GM10248 (cell line): ENCODE data around the gene DLGAP1.
"Not testable (repeated sequence)": the region's sequence is repeated elsewhere in the genome, so short reads cannot be mapped to it uniquely, and the experiment has no call there.

Experiments
- CTCF ChIA-PET: fragments of 300-600 bp; sonication (Branson Sonifier 250); formaldehyde crosslinking; extraction: SDS; loops from one replicate; lab custom pipeline; 2021; ENCODE audit warnings: antibody characterized with exemption; lab: Yijun Ruan, JAX
- POLR2A ChIA-PET: fragments of 350-650 bp; sonication (Branson Sonifier 250); formaldehyde crosslinking; extraction: SDS; loops from one replicate; lab custom pipeline; 2020; ENCODE audit warnings: antibody characterized with exemption; lab: Yijun Ruan, JAX
- DNase-seq: peaks from one replicate; pipeline ENCODE4 v3.0.0; 2012; ENCODE audit errors: extremely low spot score
- TF ChIP-seq, protein P1 (sequence below): IDR thresholded peaks from 2 replicates; pipeline ENCODE4 v1.5.1; 2012; ENCODE audit warnings: mild to moderate bottlenecking, low read depth; ENCODE audit errors: extremely low read depth, missing control alignments, control extremely low read depth

Gene DLGAP1

DNA sequence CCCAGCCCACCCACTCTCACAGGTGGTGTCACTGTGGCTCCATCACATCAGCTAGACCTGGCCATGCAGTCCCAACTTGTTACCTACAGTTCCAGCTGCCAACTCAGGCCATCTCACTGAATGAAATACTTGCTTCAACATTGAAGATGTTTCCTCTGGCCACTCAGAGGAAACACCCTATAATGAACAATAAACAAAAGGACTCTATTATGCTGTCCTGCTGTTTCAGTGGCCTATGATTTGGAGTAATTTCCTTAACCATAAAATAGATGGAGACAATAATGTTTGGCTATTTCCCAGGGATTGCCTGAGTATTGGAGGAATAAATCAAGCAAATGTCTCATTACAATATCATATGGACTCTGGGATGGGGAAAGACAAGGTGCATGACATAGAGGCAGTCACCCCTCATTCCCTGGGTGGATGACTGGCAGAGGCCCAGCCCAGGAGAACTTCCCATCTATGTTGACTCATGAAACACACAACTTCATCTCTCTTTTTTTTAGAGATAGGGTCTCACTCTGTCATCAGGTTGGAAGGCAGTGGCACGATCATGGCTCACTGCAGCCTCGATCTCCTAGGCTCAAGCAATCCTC is 870.7 kb downstream of the DLGAP1 start:
- TF ChIP-seq, protein P1, sequence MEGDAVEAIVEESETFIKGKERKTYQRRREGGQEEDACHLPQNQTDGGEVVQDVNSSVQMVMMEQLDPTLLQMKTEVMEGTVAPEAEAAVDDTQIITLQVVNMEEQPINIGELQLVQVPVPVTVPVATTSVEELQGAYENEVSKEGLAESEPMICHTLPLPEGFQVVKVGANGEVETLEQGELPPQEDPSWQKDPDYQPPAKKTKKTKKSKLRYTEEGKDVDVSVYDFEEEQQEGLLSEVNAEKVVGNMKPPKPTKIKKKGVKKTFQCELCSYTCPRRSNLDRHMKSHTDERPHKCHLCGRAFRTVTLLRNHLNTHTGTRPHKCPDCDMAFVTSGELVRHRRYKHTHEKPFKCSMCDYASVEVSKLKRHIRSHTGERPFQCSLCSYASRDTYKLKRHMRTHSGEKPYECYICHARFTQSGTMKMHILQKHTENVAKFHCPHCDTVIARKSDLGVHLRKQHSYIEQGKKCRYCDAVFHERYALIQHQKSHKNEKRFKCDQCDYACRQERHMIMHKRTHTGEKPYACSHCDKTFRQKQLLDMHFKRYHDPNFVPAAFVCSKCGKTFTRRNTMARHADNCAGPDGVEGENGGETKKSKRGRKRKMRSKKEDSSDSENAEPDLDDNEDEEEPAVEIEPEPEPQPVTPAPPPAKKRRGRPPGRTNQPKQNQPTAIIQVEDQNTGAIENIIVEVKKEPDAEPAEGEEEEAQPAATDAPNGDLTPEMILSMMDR: no peak
- DNase-seq: no peak
- POLR2A ChIA-PET: no interaction called here
- CTCF ChIA-PET: interaction anchor here (0.9 to 4.6 kb wide), 22 partner anchors 8 to 582 kb away, joined by 3 to 62 read pairs (median 6); no protein-coding TSS in a partner anchor

DNA sequence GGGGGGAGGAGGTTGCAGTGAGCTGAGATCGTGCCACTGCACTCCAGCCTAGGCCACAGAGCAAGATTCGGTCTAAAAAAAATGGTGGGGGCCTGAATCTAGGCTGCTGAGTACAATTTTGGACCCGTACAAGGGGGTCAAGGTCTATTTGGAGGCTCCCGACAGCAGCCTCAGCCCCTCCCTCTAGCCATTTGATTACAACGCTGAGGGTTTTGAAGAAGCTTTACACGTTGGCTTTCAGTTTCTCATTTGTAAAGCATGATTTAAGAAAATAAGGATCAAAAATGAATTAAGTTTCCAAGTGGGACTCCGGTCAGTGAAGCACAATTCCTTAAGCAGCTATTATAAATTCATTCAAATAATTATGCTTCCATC is 871.2 kb downstream of the DLGAP1 start:
- ChIA-PET POLR2A (interaction anchor here (0.6 kb wide), 1 partner anchor 208 kb away, joined by 6 read pairs; no protein-coding TSS in a partner anchor), CTCF (interaction anchor here (4.6 kb wide), 1 partner anchor 12 kb away, joined by 62 read pairs; no protein-coding TSS in a partner anchor)
- DNase-seq: no peak
- TF ChIP-seq, protein P1: no peak

DNA sequence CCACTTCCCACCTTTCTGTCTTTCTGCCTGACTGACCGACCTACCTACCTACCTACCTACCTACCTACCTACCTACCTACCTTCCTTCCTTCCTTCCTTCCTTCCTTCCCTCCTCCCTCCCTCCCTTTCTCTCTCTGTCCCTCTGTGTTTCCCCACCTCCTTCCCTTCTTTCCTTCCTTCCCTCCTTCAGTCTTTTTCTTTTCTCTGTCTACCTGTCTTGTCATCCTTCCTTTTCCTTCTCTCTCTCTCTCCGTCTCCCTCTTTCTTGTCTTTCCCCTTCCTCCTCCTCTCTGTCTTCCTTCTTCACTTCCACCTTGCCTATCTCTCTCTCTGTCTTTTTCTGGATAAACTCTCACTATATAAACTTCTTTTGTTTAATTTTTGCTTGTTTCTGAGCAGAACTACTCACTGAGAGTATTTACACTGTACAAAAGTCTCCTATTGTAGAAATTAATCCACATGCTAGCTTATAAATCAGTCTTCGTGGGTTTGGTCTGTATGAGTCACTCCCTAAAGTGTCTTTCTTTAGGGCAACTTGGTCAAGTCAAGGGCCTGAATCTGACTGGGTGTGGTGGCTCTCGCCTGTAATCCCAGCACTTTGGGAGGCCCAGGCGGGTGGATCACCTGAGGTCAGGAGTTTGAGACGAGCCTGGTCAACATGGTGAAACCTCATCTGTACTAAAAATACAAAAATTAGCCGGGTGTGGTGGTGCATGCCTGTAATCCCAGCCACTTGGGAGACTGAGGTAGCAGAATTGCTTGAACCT is 871.8 kb downstream of the DLGAP1 start:
- CTCF ChIA-PET: interaction anchor here (4.6 kb wide), 1 partner anchor 12 kb away, joined by 62 read pairs; no protein-coding TSS in a partner anchor
- DNase-seq: not testable (repeated sequence)
- POLR2A ChIA-PET: interaction anchor here (0.6 kb wide), 1 partner anchor 208 kb away, joined by 6 read pairs; no protein-coding TSS in a partner anchor

DNA sequence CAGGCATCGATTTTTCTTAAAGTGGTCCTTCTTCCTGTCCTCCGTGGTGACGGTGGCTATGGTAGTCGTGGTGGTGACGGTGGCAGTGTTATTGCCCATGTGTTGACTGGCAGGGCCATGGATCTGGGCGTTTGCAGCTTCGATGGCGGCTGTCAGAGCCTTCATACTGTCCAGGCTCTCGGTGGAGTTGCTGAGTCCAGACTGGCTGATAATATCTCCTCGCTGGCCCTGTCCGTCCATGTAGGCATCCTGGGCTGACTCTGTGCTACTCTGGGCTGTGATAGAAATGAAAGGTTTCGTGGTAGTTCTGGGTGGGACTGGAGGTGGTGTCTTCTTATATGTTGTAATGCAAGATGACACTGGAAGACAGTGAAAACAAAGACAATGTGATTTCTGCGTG is 873.2 kb downstream of the DLGAP1 start:
- CTCF ChIA-PET: interaction anchor here (4.6 kb wide), 1 partner anchor 14 kb away, joined by 62 read pairs; no protein-coding TSS in a partner anchor
- TF ChIP-seq, protein P1: no peak

DNA sequence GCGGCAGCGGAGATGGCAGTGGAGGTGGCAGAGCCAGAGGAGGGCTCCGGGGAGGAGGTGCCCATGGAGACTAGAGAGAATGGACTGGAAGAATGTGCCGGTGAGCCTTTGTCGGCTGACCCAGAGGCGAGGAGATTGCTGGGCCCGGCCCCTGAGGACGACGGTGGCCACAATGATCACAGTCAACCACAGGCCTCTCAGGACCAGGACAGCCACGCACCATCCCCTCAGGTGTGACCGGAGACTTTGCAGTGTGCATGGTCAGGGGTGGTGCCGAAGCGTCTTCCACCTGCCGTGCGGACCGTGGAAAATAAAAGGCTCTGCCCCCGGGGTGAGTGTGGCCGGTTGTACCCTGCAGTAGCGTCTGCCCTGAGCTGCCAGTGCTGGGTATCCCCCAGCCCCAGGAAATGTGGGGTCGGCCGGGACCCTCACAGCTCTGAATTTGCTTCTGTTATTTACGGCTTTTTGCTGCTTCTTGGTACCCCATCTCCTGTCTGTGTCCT is 874.5 kb downstream of the DLGAP1 start:
- DNase-seq, CTCF ChIA-PET, POLR2A ChIA-PET: not testable (repeated sequence)

More for the DNA sequence above, 873.2 kb downstream of the DLGAP1 start:
- POLR2A ChIA-PET: no interaction called here
- no peak for DNase-seq

DNA sequence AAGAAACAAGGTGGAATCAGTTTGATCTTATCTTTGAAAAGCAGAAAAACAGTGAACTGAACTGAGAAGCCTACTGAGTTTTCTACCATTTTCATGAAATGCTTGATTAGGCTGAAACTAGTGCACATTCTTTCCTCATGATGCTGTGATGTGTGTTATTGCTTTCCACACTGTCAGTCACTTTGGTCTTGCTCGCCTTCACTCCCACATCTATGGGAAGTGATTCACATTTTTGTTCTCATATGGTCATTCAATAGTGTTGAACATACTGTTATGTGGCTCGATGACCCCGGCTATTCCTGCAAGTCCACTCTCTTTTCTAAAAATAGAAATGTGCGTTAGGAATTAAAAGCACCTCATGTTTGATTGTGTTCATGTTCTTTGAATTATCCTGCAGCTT is 875.4 kb downstream of the DLGAP1 start:
- TF ChIP-seq, protein P1: no peak
- ChIA-PET POLR2A (no interaction called here), CTCF (no interaction called here)
- no peak for DNase-seq

DNA sequence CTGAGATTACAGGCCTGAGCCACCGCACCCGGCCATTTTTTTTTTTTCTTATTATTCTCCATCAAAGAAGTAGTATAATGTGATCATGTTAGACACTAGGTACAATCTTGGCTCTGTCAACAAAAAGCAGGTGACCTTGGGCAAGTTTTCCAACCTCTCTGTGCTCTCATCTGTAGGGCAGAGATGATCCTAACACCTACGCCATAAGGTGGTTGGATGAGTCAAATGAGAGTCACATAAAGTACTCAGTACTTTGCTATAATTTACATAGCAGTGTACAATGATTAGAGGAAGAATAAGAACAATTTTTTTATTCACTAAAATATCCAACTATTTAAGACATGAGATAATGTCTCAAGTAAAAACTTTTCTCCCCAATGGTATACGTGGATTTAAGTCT is 876.5 kb downstream of the DLGAP1 start:
- POLR2A ChIA-PET: no interaction called here
- no peak for DNase-seq
- CTCF ChIA-PET: interaction anchor here (0.7 to 1.4 kb wide), 2 partner anchors 15 to 297 kb away, joined by 3 read pairs; no protein-coding TSS in a partner anchor
- TF ChIP-seq, protein P1: no peak
